Measurements from ENCODE around the gene TLN1. TPM values are rescaled to one million over a fixed set of nuclear protein-coding genes. Genes with fewer than 3 reads are reported as not detected.

Gene TLN1
- total RNA-seq, 4 donors from 2014 or later = 126 to 179 (median 152) TPM

DNA sequence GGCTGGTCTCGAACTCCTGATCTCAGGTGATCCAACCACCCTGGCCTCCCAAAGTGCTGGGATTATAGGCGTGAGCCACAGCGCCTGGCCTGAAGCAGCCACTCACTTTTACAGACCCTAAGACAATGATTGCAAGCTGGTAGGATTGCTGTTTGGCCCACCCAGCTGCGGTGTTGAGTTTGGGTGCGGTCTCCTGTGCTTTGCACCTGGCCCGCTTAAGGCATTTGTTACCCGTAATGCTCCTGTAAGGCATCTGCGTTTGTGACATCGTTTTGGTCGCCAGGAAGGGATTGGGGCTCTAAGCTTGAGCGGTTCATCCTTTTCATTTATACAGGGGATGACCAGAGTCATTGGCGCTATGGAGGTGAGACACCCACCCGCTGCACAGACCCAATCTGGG, 56.8 kb downstream of the TLN1 start:
- 30% methylated on average over 10 of the region's 13 CpGs for WGBS
- Histone ChIP-seq H3K36me3 (no peaks in the 10 kb centered on the region), H3K4me1 (peaks cover 12% of the 10 kb centered on the region), H3K9me3 (no peaks in the 10 kb centered on the region), H3K4me3 (peak overlapping the region; percentile 51), H3K27ac (no peak overlapping the region), H3K27me3 (no peaks in the 10 kb centered on the region)
- DNase-seq (ENCODE audit: low spot score in 2 of 2) = no peak
- TF ChIP-seq, protein P1, sequence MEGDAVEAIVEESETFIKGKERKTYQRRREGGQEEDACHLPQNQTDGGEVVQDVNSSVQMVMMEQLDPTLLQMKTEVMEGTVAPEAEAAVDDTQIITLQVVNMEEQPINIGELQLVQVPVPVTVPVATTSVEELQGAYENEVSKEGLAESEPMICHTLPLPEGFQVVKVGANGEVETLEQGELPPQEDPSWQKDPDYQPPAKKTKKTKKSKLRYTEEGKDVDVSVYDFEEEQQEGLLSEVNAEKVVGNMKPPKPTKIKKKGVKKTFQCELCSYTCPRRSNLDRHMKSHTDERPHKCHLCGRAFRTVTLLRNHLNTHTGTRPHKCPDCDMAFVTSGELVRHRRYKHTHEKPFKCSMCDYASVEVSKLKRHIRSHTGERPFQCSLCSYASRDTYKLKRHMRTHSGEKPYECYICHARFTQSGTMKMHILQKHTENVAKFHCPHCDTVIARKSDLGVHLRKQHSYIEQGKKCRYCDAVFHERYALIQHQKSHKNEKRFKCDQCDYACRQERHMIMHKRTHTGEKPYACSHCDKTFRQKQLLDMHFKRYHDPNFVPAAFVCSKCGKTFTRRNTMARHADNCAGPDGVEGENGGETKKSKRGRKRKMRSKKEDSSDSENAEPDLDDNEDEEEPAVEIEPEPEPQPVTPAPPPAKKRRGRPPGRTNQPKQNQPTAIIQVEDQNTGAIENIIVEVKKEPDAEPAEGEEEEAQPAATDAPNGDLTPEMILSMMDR (IDR thresholded peaks at IDR 0.05) = no peak
- TF ChIP-seq POLR2AphosphoS5 (IDR thresholded peaks at IDR 0.05) (no peak), POLR2A (IDR thresholded peaks at IDR 0.05) (no peak), EP300 (IDR thresholded peaks at IDR 0.05) (no peak)

DNA sequence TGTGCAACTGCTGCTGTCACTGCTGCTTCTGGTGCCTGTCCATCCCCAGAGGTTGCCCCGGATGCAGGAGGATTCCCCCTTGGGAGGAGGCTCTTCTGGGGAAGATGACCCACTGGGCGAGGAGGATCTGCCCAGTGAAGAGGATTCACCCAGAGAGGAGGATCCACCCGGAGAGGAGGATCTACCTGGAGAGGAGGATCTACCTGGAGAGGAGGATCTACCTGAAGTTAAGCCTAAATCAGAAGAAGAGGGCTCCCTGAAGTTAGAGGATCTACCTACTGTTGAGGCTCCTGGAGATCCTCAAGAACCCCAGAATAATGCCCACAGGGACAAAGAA, 58.0 kb downstream of the TLN1 start:
- WGBS = 64% methylated on average over 3 of the region's 3 CpGs
- peaks cover 12% of the 10 kb centered on the region for H3K4me1 ChIP-seq
- H3K27ac ChIP-seq = no peak overlapping the region
- H3K4me3 ChIP-seq = no peak overlapping the region
- TF ChIP-seq POLR2AphosphoS5 (IDR thresholded peaks at IDR 0.05) (no peak), POLR2A (IDR thresholded peaks at IDR 0.05) (no peak), EP300 (IDR thresholded peaks at IDR 0.05) (no peak)
- TF ChIP-seq, protein P1 (IDR thresholded peaks at IDR 0.05) = no peak
- H3K36me3 ChIP-seq = no peaks in the 10 kb centered on the region
- no peak for DNase-seq (ENCODE audit: low spot score in 2 of 2)
- H3K27me3 ChIP-seq = no peaks in the 10 kb centered on the region
- no peaks in the 10 kb centered on the region for H3K9me3 ChIP-seq

DNA sequence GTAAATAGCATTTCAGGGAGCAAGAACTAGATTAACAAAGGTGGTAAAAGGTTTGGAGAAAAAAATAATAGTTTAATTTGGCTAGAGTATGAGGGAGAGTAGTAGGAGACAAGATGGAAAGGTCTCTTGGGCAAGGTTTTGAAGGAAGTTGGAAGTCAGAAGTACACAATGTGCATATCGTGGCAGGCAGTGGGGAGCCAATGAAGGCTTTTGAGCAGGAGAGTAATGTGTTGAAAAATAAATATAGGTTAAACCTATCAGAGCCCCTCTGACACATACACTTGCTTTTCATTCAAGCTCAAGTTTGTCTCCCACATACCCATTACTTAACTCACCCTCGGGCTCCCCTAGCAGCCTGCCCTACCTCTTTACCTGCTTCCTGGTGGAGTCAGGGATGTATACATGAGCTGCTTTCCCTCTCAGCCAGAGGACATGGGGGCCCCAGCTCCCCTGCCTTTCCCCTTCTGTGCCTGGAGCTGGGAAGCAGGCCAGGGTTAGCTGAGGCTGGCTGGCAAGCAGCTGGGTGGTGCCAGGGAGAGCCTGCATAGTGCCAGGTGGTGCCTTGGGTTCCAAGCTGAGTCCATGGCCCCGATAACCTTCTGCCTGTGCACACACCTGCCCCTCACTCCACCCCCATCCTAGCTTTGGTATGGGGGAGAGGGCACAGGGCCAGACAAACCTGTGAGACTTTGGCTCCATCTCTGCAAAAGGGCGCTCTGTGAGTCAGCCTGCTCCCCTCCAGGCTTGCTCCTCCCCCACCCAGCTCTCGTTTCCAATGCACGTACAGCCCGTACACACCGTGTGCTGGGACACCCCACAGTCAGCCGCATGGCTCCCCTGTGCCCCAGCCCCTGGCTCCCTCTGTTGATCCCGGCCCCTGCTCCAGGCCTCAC, 58.6 kb downstream of the TLN1 start, which contains the start of gene CA9:
CA9 (plus strand) TSS at position 797 of the 893 bp plus-strand sequence; CDS start at position 829, 32 bp downstream.
- Histone ChIP-seq H3K4me1 (peaks cover 12% of the 10 kb centered on the region), H3K4me3 (no peak within 1 kb of the TSS)
- 43% methylated on average over 10 of the region's 10 CpGs for WGBS

DNA sequence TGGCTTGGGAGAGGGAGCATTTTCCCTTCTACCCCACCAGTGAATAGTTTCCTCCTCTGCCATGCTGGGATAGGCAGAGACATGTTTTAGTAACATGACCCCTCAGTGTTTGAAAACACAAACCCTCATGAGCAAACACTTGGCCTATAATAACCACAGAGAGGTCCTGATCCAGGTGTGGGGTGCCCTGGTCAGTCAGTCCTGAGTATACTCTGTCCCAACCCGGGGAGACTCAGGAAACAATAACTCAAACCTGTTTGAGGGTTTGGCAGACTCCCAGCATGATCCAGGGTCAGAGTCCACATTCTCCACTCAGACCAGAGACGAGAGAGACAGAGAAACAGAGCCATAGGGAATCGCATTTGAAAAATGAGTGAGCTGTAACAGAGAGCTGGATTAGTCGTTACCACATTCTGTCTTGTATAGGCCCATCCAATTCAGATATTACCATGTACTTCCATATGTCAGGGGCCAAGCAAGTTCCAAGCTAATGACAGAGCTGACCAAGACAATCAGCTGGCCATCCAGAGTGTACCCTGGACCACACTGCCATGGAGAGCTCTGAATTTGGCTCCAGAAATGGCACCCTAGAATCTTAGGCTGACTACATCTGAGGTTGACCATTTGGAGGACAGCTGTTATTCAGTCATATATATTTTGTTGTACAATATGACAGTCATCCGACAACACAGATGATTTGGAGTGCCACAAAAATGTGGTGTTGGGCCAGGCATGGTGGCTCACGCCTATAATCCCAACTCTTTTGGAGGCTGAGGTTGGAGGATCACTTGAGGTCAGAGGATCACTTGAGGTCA, 62.5 kb downstream of the TLN1 start:
- Histone ChIP-seq H3K27ac (no peak overlapping the region), H3K36me3 (no peaks in the 10 kb centered on the region), H3K4me1 (peaks cover 13% of the 10 kb centered on the region), H3K4me3 (no peak overlapping the region), H3K9me3 (no peaks in the 10 kb centered on the region), H3K27me3 (no peaks in the 10 kb centered on the region)
- 76% methylated on average over 6 of the region's 6 CpGs for WGBS
- no peak for TF ChIP-seq POLR2A (IDR thresholded peaks at IDR 0.05)
- TF ChIP-seq EP300 (IDR thresholded peaks at IDR 0.05) = no peak
- TF ChIP-seq, protein P1 (IDR thresholded peaks at IDR 0.05) = no peak
- TF ChIP-seq POLR2AphosphoS5 (IDR thresholded peaks at IDR 0.05) = no peak
- DNase-seq (ENCODE audit: low spot score in 2 of 2) = no peak

More for the DNA sequence above, 58.6 kb downstream of the TLN1 start, which contains the start of gene CA9:
- H3K36me3 ChIP-seq = no peaks in the 10 kb centered on the region
- no peaks in the 10 kb centered on the region for H3K27me3 ChIP-seq
- DNase-seq (ENCODE audit: low spot score in 2 of 2) = no peak
- no peak within 1 kb of the TSS for H3K27ac ChIP-seq
- no peaks in the 10 kb centered on the region for H3K9me3 ChIP-seq
- TF ChIP-seq, protein P1 (IDR thresholded peaks at IDR 0.05) = no peak
- TF ChIP-seq POLR2A (IDR thresholded peaks at IDR 0.05) = no peak

DNA sequence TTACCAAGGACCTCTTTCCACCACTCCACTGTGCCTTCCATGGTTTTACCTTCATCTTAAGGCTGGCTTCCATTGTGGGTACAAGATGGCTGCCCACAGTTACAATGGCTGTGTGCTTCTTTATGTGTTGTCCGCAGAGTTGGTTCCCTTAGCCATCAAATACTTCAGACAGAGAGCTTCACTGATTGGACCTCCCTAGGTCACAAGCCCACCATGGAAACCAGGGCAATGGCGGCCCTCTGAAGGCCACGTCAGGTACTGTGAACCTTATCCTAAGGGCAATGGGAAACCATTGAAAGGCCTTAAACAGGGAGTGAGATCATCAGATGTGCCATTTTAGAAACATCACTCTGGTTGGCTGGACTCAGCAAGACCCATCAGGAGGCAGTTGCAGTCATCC, 64.1 kb downstream of the TLN1 start:
- peaks cover 14% of the 10 kb centered on the region for H3K4me1 ChIP-seq
- H3K4me3 ChIP-seq = no peak overlapping the region
- DNase-seq (ENCODE audit: low spot score in 2 of 2) = no peak
- no peaks in the 10 kb centered on the region for H3K36me3 ChIP-seq
- H3K27ac ChIP-seq = no peak overlapping the region
- H3K27me3 ChIP-seq = no peaks in the 10 kb centered on the region
- no peaks in the 10 kb centered on the region for H3K9me3 ChIP-seq
- WGBS = 97% methylated on average over 3 of the region's 3 CpGs
- TF ChIP-seq EP300 (IDR thresholded peaks at IDR 0.05) (no peak), POLR2AphosphoS5 (IDR thresholded peaks at IDR 0.05) (no peak), POLR2A (IDR thresholded peaks at IDR 0.05) (no peak)
- TF ChIP-seq, protein P1 (IDR thresholded peaks at IDR 0.05) = no peak

All from suprapubic skin (tissue), 4 donors.